GM23248 (cell line): Measurements from ENCODE around the gene RTL10.

ENCODE experiments used
- EZH2 ChIP-seq: fragments of 200-600 bp; sonication (generic); IDR thresholded peaks from 2 replicates; pipeline ENCODE4 v1.6.1; 2018; ENCODE audit warnings: antibody characterized with exemption, mild to moderate bottlenecking; ENCODE audit not compliant: insufficient read depth, poor library complexity, severe bottlenecking
- EZH2phosphoT487 ChIP-seq: fragments of 200-600 bp; sonication (generic); IDR thresholded peaks from 2 replicates; pipeline ENCODE4 v1.6.1; 2018; ENCODE audit warnings: antibody characterized with exemption, moderate library complexity, mild to moderate bottlenecking, low read depth; ENCODE audit not compliant: insufficient read depth

DNA sequence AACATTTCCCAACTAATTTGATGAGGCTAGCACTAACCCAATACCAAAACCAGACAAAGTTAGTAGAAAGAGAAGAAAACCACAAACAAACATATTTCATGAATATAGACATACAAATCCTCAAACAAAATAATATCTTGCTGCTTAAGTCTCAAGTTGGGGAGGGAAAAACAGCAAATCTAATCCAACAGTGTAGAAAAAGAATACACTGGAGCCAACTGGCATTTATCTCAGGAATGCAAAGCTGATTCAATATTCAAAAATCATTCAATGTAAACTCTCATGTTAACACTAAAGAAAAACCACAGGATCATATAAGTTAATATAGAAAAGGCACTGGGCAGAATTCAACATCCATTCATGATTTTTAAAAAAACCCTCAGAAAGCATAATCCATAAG, 18.2 kb downstream of the RTL10 start:
- no peak for TF ChIP-seq EZH2
- TF ChIP-seq EZH2phosphoT487 = no peak
